ENCODE results near the gene GPC3. TPM values are rescaled to one million over a fixed set of nuclear protein-coding genes. Genes with fewer than 3 reads are reported as not detected.

The GPC3 gene
- total and polyA plus RNA-seq, 2 of the 4 experiments (the other 2 are of a cell fraction) = not detected

GRCh38 chrX:134007716-134008115 lies 22.3 kb upstream of the GPC3 start:
- Histone ChIP-seq H2BK5ac (ENCODE audit: low read depth, low read length, poor library complexity, severe bottlenecking) (no peak overlapping the region), H3K14ac (replicated peaks; ENCODE audit: low read depth, low read length) (no peak overlapping the region), H2BK20ac (ENCODE audit: low read depth, low read length) (no peak overlapping the region), H3K36me3 (ENCODE audit: control insufficient read depth, insufficient read depth, low read length) (no peaks in the 10 kb centered on the region), H3K23ac (ENCODE audit: low read depth, low read length) (no peak overlapping the region), H3K27ac (ENCODE audit: insufficient read depth, low read length) (no peak overlapping the region), H2BK120ac (ENCODE audit: low read depth, low read length) (no peak overlapping the region), H3K9me3 (ENCODE audit: control insufficient read depth, insufficient read depth, low read length) (no peaks in the 10 kb centered on the region), H3K27me3 (ENCODE audit: control insufficient read depth, insufficient read depth, low read length) (no peaks in the 10 kb centered on the region), H3K4me3 (ENCODE audit: insufficient read depth, low read depth, low read length) (no peak overlapping the region), H3K56ac (ENCODE audit: extremely low read depth, insufficient read depth, low read length) (no peak overlapping the region), H3K4me1 (ENCODE audit: control insufficient read depth, insufficient read depth, low read length) (no peaks in the 10 kb centered on the region), H2AK9ac (replicated peaks; ENCODE audit: low read depth, low read length, poor library complexity) (no peak overlapping the region), H4K91ac (ENCODE audit: insufficient read depth, low read depth, low read length) (no peak overlapping the region), H3K9me1 (ENCODE audit: insufficient read depth, low read length) (no peaks in the 10 kb centered on the region), H3K79me1 (ENCODE audit: low read depth in 1 of 2, low read length in 2 of 2) (no peaks in the 10 kb centered on the region), H4K8ac (ENCODE audit: low read depth in 2 of 2, low read length in 2 of 2) (no peak overlapping the region), H4K20me1 (ENCODE audit: insufficient read depth, low read length) (no peaks in the 10 kb centered on the region), H2AFZ (replicated peaks; ENCODE audit: low read length, poor library complexity) (no peak overlapping the region), H4K5ac (ENCODE audit: low read depth, low read length) (no peak overlapping the region), H2AK5ac (ENCODE audit: low read depth, low read length) (no peak overlapping the region), H3K18ac (ENCODE audit: low read depth, low read length) (no peak overlapping the region), H3K4ac (ENCODE audit: low read depth, low read length) (no peak overlapping the region), H3K4me2 (ENCODE audit: low read depth, low read length) (no peak overlapping the region), H3K9ac (ENCODE audit: low read depth, low read length) (no peak overlapping the region), H2BK15ac (ENCODE audit: low read depth, low read length) (no peak overlapping the region)
- in situ Hi-C loops (cut with MboI; ENCODE audit: low sequenced_read_pairs) (no loop called here), dilution Hi-C loops (cut with HindIII; ENCODE audit: low sequenced_read_pairs, unreplicated experiment) (no loop called here), intact Hi-C loops (cut with micrococcal nuclease) (no loop called here)
- no peak for DNase-seq
- POLR2A ChIA-PET (ENCODE audit: unreplicated experiment) = no interaction called here
- no CpG with 5 or more reads among the region's 1 CpG for WGBS, 2 experiments (ENCODE audit: extremely low coverage in 2 of 2, insufficient read length in 1 of 2)
- CTCF ChIA-PET = no interaction called here
- no TSS peak for BruUV-seq (replicated peaks)
- TF ChIP-seq SMC3 (IDR thresholded peaks at IDR 0.05; ENCODE audit: low read depth, low read length) (no peak), MXI1 (IDR thresholded peaks at IDR 0.05; ENCODE audit: borderline replicate concordance, low read depth, low read length) (no peak), RFX5 (IDR thresholded peaks at IDR 0.05; ENCODE audit: low read depth, low read length) (no peak)
- ATAC-seq (ENCODE audit: low read depth) = no peak

Data from IMR-90 (cell line).